C1 segment of cervical spinal cord (tissue), 14 donors: ENCODE results near the gene RNLS.
"Not testable (repeated sequence)": the region's sequence is repeated elsewhere in the genome, so short reads cannot be mapped to it uniquely, and the experiment has no call there.

ENCODE experiments used
- DNase-seq, 14 donors: peaks; one replicate each; lab custom pipeline; 2025; lab: John Stamatoyannopoulos, UW

RNLS gene

DNA sequence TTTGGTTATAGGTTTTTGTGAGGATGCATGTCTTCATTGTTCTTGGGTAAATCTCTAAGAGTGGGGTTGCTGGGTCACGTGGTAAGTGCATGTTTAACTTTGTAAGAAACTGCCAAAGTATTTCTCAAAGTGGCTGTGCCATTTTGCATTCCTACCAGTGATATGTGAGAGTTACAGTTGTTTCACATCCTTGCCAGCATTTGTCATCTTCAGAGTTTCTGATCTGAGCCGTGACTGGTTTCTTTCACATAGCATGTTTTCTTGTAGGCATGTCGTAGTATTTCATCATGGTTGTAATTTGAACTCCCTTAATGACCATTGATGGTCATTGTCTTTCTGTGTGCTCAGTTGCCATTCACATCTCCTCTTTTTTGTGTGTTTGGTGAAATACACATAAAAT, 286.0 kb downstream of the RNLS start:
- no peak for DNase-seq

GRCh38 chr10:88293651-88294230, 289.4 kb downstream of the RNLS start:
- DNase-seq = no peak

- no peak for DNase-seq
Measured at GRCh38 chr10:88293073-88293472, 290.0 kb downstream of the RNLS start.

- no peak for DNase-seq
Measured at GRCh38 chr10:88292185-88292514, 291.0 kb downstream of the RNLS start.

GRCh38 chr10:88291289-88292184, 291.6 kb downstream of the RNLS start:
- no peak for DNase-seq

- DNase-seq = no peak
Measured at GRCh38 chr10:88289342-88289741, 293.8 kb downstream of the RNLS start.

GRCh38 chr10:88288320-88289059, 294.6 kb downstream of the RNLS start:
- DNase-seq = no peak

DNA sequence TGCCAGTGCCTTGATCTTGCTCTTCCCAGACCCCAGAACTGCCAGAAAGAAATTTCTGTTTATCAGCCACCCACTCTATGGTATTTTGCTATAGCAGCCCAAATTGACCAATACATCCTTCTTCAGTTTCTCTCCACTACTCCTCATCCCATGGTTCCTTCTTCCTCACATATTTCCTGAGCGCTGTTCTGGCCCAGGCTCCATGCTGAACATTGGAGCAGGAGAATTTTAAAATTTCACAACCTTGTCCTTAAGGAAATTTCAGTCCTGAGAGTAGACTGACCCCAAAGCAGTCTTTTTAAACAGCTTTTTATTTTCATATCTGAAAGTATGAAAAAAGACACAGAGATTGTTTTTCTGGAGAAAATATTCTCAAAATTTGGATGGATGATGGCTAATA, 297.1 kb downstream of the RNLS start:
- no peak for DNase-seq

DNA sequence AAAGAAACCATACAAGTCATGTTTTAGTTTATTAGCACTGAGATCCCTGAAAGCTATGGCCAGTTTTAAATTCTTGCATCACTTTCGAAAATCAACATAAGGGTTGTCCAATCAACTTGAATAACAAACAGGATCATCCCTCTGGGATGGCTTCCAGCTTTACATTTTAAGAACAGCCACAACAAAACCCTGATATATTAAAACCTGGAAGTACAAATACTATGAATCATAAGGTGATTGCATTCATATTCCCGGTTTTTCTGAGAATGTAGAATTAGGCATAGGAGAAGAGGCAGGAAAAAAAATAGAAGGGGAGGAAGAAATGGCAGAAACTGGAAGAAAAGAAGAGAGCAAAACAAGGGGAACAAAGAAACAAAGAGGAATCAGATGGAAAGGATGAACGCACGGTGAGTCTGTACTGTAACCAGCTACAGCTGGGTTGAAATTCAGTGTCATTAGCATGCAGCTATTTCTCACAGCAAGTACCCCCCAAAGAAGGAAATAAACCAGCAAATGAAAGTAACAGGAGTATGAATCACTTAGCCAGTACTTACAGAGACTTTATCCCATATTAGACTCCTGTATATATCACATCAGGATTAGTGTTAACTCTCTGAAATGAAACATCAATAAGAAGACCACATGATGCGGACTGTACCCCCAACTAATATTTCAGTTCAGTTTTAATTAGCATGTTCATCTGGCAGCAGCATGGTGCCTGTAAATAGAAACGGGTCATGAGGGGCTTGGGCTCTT, 301.3 kb downstream of the RNLS start:
- DNase-seq = no peak

GRCh38 chr10:88280518-88280917, 302.6 kb downstream of the RNLS start:
- DNase-seq = no peak

DNA sequence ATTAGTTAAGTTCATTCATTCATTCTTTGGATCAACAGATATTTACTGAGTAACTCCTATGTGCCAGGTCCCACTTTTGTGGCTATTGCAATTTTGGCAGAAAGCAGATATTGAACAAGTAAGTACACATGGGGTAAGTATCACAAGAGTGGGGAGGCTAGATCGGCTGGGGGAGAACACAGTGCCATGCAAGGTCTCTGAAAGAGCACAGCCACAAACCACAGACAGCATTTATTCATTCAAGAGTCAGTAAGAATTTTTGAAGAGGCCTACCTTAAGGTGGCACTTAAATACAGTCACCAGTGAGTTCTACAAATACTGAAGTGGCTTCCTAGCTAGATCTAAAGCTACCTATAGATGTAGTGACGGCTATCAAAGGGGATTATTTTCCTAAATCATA, 304.2 kb downstream of the RNLS start:
- DNase-seq = no peak

DNA sequence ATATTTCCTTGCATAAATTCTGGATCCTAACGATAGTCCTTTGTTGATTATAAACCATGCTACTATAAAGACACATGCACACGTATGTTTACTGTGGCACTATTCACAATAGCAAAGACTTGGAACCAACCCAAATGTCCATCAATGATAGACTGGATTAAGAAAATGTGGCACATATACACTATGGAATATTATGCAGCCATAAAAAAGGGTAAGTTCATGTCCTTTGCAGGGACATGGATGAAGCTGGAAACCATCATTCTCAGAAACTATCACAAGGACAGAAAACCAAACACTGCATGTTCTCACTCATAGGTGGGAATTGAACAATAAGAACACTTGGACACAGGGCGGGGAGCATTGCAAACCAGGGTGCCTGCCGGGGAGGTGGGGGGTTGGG, 306.2 kb downstream of the RNLS start:
- DNase-seq = not testable (repeated sequence)

DNA sequence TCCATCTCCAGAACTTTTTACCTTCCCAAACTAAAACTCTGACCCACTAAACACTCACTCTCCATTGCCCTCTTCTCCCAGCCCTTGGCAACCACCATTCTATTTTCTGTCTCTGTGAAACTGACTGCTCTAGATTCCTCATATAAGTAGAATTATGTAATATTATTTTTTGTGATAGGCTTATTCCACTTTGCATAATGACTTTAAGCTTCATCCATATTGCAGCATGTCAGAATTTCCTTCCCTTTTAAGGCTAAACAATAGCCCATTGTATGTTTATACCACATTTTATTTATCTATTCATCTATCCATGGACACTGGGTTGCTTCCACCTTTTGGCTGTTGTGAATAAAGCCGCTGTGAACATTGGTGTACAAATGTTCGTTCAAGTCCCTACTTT, 308.8 kb downstream of the RNLS start:
- no peak for DNase-seq

DNA sequence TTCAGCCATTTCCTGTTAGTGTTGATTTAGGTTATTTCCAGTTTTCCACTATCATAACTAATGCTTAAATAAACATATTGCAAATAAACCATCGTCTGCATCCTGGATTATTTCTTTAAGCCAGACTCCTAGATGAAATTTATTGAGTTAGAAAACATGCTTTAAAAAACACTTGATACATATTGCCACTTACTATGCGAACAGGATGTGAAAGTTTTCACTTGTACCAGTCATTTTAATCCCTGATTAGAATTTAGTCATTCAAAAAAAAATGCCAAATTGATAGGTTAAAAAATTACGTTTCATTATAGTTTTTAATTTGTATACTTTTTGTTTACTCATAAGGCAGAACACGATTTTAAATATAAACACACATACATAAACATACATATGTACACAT, 309.6 kb downstream of the RNLS start:
- no peak for DNase-seq

DNA sequence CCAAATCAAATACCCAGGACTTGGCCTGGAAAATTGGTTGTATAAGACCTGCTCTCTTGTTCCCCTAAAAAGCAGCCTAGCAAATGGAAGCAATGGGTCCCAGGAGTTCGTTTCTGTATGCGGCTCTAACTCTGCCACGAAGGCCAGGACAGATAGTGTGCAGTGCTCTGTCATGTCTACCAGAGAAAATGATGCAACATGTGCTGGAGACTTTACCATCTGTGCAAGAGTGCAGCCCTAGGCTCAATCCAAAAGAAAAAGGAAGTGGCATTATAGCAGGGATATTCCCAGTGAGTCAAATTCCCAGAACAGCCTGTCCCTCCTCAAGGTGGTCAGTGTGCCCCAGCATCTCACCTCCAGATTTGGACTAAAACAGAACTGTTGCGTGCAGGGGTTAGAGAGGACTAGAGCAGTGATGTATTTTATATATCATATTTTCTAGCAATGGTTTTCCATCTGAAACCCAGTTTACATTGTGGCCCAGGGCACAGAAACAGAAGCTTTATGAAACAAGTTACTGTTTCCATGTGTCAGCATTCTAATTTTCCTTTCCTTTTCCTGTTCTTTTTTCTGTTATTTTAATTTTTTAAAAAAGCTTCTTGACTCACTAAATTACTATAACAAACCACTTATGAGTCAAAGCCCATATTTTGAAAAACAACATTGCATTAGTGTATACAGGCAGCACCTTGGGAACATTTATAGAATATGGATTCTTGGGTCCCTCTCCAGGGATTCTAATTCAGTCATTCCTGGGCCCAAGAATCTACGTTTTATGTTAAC, 311.2 kb downstream of the RNLS start:
- DNase-seq = peak in 1 of 14 donors; percentile 34

DNA sequence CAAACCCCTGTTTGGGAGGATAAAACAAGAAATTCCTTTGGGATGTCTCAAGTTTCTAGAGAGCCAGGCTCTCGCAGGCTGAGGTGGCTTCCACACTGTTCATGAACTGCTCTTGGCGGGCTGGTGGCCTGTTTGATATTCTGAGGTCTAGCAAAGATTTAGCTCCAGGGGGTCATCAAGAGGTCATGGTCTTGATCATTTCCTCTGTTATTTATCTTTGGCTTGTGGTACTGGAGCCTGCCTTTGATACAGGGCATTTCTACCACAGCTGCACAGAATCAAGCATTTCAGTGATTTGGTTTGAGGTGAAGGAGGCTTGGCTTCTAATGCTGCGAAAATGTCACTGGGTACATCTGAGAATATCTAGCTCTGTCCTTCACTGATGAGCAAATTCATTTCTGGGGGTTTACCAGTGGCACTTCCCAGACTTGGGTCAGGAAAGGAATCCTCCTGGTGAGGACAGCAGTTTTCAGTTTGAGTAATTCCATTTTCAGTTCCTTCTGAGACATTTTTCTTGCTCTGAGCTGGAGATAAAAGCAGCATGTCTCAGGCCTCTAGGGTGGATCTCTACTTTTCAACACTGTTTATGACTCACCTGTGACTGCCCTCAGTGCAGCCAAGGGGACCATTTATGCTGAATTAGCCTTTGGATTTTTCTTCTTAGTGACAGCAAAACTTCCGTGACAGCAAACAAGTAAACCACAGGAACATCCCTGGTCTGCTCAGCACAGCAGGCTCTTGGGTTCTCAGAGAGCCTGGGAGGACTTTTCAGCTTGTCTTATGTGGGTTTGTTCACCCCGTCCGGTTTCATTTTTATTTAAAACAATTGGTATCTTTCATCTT, 312.0 kb downstream of the RNLS start:
- DNase-seq = no peak

GRCh38 chr10:88270061-88270808, 312.9 kb downstream of the RNLS start:
- DNase-seq = no peak

DNA sequence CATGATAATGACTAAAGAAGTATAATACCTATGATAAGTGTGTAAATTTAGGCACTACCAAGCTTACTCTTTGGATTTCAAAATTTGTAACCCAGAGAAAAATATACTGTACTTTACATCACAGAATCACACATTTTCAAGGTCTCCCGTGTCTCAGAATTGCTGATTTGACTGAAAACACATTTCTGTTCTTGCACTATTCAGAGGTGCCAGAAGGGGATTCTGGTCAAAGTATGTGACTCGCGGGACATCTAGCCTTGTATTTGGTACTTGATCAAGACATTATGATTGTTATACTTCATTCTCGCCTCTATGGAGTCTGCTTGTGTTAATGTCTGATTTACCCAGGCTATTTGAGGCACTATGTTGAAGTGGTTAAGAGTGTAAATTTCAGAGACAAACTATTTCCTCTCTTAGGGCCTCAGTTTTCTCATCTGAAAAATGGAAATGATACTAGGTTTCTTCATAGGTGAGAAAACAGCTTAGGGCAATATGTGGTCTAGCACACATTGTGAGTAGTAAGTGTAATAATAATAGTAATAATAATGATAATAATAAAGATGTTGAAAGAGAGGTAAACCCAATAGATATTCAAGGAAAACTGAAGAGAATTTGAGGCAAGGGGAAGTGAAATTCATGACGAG, 320.4 kb downstream of the RNLS start:
- DNase-seq = no peak

GRCh38 chr10:88261152-88261551, 322.0 kb downstream of the RNLS start:
- DNase-seq = no peak
